ENCODE results near the gene EPHA10. TPM values are rescaled to one million over a fixed set of nuclear protein-coding genes. Genes with fewer than 3 reads are reported as not detected.
"Not testable (repeated sequence)": the region's sequence is repeated elsewhere in the genome, so short reads cannot be mapped to it uniquely, and the experiment has no call there.

Gene EPHA10
- polyA plus RNA-seq, 1 donor, result not detected

DNA sequence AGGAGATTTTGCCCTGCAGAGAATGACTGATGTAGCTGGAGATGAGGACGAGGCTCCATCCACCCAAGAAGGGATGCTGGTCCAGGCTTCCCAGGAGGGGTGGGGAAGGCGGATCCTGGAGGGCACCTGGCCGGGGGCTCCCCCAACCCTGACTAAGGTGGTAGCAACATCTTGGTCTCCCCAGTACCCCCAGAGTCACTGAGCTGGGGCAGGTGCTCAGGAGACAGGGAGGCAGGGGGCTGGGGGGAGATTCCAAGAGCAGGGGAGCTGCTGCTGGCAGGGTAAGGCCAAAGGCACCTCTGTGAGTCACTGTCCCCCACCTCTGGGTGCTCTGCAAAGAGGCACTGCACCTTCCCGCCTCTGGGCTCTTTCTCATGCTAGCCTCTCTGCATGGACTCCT lies 48.6 kb downstream of the EPHA10 start:
- DNase-seq (ENCODE audit: low read depth), result no peak

DNA sequence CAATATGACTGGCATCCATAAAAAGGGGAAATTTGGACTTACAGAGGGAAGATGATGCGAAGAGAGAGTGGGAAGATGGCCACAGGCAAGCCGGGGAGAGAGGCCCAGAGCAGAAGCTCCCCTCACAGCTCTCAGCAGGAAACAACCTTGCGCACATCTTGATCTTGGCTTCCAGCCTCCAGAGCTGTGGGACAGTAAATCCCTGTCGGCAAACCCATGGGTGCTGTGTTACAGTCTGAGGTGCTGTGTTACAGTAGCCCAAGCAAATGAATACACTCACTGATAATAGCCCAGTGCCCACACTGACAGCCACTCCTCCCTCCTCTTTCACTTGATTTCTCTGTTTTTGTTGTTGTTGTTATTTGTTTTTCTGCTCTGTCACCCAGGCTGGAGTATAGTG lies 50.2 kb downstream of the EPHA10 start:
- DNase-seq (ENCODE audit: low read depth), result no peak

DNA sequence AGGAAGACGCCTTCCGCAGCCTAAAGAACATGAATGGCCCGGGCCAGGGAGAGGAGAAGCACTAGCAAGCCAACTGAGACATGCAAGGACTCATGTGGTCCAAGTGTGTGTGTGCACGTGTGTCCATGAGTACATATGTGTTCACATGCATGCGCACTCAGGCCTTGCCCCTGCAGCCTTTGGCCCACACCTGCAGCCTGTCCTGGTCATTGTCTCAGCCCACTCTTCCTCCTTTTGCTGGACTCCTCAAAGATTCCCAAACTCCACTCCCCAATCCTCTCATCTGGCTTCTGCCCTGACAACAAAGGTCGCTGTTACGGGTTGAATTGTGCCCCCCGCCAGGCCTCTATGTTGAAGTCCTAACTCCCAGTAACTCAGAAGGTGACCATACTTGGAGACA lies 50.7 kb downstream of the EPHA10 start:
- no peak for DNase-seq (ENCODE audit: low read depth)

DNA sequence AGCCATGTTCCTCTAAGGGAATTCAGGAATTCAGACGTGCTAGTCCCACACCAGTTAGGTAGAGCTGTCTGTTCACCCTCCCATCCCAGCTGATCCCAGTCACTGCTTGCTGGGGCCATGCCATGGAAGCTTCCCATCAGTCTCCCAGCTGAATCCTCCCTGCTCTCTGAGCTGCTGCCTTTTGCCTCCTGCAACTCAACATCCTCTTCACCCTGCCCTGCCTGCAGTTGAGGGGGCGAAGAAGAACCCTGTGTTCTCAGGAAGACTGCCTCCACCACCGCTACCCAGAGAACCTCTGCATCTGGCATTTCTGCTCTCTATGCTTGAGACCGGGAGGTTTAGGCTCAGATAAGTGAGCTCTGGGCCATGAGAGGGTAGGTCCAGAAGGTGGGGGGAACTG lies 56.4 kb downstream of the EPHA10 start:
- DNase-seq (ENCODE audit: low read depth), result no peak

DNA sequence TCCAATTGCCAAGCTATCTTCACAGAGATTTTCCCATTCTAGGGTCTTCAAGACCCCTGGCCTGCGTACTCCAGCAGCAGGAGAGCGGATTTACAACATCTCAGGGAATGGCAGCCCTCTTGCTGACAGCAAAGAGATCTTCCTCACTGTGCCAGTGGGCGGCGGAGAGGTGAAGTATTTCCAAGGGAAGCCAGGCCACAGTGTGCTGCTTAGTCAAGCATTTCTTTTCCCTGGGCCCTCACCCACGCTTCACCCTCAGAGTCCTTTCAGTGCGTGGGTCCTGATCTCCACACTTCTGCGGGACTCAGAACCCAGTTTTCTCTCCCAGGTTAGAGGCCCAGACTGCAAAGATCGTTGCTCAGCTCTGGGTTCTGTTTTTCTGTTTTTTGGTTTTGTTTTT lies 59.5 kb downstream of the EPHA10 start:
- DNase-seq (ENCODE audit: low read depth), result no peak

DNA sequence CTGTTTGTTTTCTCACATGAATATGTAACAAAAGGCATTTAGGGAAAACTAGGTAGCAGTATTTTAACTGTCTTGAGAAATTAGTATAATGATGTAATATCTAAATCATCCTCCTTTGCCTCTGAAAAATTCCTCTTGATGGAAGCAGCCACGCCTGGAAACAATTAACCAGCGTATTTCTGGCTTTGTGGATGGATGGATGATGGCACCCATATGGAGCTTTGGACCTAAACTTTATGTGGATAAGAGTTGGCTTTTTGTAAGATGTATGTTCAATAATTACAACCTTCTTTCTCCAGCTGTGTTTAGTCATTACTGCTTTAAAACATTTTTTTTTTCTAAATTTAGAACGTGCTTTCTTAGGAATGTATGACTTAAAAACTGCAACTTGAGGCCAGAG lies 60.0 kb downstream of the EPHA10 start:
- DNase-seq (ENCODE audit: low read depth), result no peak

DNA sequence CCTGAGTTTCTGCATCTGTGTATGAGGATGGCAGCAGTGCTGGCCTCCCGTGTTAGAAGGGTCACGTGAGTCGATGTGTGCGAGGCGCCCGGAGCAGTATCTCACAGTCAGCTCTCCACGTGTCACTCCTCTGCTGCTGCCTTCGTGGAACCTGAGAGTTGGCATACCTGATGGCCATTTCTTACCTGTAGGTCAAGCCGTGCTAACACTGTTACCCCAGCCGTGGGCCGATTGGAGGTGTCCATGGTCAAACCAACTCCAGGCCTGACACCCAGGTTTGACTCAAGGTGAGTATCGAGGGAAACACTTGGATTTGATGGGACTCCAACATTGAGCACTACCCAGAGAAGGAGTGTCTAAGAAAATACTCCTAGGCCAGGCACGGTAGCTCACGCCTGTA lies 61.9 kb downstream of the EPHA10 start:
- no peak for DNase-seq (ENCODE audit: low read depth)

DNA sequence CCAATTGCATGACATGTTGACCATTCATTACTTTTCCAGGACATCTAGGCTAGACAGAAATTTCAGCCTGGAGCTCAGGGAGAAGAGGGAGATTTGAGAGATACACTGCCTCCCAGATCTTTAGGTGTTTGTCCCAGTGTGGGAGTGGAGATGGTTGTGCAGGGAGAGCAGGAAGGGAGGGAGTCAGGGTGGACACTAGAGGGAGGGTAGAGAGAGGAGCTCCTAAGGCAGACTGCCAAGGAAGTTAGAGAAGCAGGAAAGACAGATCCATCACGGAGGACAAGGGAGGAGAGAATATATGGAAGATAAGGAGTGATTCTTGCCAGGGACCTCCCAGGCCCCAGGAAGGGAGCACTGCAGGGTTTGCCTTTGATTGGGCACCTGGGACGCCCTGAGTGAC lies 63.9 kb downstream of the EPHA10 start:
- no peak for DNase-seq (ENCODE audit: low read depth)

DNA sequence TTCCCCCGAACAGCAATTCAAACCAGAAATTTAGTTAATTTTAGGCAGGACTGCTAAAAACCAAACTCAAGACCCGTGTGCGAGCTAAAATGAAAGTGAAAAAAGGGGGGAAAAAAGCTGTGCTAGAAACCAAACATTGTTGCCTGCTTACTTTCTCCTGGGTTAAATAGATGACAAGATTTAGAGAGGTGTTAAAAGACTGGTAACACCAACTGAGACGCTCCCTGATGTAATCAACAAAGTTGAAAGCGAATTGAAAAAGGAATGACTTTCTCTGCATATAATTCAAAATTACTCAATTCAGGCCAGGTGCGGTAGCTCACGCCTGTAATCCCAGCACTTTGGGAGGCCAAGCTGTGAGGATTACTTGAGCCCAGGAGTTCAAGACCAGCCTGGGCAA lies 65.8 kb downstream of the EPHA10 start:
- DNase-seq (ENCODE audit: low read depth), result no peak

DNA sequence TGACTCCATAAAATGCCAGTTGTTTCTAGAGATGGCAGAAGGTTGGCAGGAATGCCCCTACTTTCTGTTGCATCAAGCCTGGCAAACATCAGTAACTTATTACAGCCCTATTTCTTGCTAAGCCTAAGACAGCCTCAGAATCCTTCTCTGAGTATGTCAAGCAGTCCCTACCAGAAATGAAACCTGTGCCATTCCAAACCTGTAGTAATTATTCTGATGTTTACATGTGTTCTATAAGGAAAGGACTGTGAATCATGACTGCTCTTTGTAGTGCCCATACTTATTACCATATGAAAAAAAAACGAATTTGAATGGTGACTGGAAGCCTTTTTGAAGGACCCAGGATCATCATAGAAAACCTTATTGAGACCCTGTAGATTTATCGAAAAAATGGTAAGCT lies 67.2 kb downstream of the EPHA10 start:
- DNase-seq (ENCODE audit: low read depth), result no peak

DNA sequence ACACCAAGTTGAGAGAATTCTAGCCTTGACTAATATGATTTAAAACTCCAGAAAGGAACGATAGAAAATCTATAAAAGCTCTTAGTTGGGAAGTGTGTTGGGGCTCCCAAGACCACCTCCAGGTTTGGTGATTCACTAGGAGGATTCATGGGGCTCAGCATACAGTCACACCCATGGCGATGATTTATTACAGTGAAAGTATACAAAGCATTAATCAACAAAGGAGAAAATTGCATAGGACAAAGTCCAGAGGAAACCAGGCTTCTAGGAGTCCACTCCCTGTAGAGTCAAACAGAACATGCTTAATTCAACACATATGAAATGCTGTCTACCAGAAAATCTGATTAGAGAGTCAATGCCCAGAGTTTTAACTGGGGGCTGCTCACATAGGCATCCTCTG lies 67.8 kb downstream of the EPHA10 start:
- no peak for DNase-seq (ENCODE audit: low read depth)

DNA sequence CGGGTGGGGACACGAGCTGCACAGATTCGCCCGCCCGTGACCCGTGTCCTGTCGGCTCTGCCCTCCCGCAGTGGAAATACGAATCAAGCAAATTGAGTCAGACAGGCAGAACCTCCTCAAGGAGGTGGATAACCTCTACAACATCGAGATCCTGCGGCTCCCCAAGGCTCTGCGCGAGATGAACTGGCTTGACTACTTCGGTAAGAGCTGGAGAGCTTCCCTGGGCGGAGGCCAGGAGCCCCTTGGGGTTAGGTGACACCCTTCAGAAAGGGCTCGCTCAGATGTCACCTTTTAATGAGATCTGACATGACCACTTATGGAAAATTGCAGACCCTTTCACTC lies 72.1 kb downstream of the EPHA10 start:
- no peak for DNase-seq (ENCODE audit: low read depth)

DNA sequence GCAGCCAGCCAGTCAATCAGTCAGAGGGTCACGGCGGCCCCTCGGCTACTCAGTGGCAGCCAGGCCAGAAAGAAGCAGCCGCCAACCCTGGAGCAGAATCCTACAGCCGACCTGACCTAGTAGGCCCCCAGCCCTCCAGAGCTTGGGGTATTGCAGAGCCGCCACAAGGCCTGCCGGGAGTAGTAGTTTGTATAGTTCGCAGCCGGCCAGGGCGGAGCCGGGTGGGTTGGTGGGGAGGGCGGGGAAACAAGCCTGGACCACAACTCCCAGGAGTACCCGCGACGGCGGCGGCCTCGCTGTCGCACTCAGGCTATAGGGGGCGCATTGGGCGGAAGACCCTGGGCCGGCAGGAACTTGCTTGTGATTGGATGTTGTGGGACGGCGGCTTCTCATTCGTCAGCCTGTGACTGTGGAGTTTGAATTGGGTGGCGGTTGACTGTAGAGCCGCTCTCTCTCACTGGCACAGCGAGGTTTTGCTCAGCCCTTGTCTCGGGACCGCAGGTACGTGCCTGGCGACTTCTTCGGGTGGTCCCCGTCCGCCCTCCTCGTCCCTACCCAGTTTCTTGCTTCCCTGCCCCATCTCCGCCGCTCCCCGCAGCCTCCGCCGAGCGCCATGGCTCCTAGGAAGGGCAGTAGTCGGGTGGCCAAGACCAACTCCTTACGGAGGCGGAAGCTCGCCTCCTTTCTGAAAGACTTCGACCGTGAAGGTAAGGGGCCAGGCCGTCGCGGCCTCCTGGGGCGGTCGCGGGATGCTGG lies 72.7 kb downstream of the EPHA10 start, which contains the start of gene CDCA8:
CDCA8 (plus strand) TSS at position 439 of the 756 bp plus-strand sequence; CDS start at position 614, 175 bp downstream.
- DNase-seq (ENCODE audit: low read depth), result peak; percentile 93

DNA sequence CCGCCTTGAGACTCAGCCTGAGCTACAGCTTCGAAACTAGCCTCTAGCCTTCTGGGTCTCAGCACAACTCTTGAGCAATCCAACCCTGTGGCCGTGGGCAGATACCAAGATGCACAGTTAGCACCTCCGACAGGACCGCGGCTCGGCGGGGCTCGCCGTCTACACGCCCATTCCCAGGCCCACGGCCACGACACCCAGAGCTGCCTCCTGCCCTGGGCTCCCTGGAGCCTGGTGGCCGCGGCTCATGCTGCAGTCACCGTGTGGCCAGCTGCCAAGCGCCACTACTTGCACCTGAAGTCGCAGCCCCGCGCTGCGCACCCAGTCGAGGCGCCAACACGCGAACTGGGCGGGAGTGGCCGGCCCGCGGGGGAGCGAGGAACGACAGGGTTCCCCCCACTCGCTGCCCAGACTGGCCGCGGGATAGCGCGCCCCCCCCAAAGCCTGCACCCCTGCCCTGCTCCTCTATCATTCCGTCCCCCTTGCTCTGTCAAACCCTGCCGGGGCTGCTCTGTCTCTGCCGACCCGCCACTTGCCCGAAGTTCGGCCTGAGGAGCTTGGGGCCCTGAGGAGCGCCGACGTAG lies 73.3 kb downstream of the EPHA10 start:
- DNase-seq (ENCODE audit: low read depth), result no peak

DNA sequence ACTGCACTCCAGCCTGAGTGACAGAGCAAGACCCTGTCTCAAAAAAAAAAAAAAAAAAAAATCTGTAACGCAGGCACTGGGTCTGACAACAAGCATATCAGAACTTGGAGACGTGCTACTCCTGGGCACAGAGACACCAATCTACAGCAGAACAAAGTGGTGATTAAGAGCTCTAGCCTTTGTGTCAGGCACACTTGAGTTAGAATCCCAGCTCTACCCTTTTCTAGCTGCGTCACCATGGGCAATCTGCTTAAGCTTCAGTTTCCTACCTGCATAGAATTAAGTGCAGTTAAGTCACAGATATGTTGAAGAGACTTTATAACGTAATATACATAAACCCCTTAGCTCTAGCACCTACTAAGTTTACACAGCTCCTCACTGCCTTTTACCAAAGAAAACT lies 76.0 kb downstream of the EPHA10 start:
- DNase-seq (ENCODE audit: low read depth), result no peak

DNA sequence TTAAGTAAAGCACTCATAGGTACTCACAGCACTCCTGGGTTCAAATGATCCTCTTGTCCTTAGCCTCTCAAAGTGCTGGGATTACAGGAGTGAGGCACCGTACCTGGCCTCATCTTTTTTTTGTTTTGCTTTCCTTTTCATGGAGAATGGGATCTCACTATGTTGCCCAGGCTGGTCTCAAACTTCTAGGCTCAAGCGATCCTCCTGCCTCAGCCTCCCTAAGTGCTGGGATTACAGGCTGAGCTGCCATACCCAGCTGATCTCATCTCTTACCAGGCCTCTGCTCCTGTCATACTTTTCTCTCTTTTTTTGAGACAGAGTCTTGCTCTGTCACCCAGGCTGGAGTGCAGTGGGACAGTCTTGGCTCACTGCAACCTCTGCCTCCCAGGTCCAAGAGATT lies 77.2 kb downstream of the EPHA10 start:
- not testable (repeated sequence) for DNase-seq (ENCODE audit: low read depth)

DNA sequence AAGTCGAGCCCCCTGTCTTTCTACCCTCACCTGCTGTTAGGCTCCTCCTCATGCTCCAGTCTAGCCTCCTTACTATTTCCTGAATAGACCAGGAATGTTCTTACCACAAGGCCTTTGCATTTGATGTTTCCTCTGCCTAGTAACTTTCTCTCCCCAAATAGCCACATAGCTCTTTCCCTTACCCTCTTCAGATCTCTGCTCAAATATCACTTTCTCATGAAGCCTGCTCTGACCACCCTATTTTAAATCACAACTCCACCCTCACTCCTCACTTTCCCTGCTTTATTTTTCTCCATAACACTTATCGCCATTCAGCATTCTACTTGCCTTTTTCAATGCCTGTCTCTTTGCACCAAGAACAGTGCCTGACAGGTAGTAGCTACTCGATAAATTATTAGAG lies 79.2 kb downstream of the EPHA10 start:
- no peak for DNase-seq (ENCODE audit: low read depth)

DNA sequence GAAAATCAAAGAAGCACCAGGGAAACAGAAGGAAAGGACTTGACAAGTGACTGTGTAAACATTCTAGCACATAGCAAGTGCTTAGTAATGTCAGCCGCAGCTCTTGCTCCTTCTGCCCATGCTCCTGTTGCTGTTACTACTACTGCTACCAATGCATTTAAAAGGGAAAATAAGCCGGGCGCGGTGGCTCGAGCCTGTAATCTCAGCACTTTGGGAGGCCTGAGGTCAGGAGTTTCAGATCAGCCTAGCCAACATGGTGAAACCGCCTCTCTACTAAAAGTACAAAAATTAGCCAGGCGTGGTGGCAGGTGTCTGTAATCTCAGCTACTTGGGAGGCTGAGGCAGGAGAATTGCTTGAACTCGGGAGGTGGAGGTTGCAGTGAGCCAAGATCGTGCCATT lies 80.7 kb downstream of the EPHA10 start:
- DNase-seq (ENCODE audit: low read depth), result not testable (repeated sequence)

DNA sequence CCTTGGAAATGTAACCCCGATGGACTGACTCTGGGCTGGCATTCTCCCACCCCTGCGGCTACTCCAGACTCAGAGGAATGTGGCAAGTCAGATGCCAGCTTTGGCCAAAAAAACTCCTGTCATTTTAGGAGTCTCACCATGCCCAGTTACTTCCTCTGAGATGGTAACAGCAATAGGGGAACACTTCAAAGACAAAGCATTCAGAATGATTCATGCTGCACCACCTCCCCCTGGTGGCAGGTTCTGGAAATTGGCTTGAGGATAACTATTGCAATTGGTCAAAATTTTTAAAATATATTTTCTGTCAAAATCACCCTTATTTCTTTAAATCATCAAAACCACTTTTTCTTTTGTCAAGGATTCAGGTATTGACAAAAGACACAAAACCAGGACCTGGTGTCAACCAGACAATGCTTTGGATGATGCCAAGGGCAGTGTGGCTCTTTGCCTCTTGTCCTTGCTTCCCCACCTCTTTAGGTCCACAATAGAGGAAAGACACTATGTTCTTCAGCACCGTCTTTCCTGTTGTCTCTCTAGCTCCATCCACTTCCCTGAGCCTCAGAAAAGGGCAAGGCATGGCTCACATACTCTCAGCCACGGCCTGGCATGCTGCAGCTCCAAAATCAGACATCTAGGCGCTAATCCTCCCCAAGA lies 82.5 kb downstream of the EPHA10 start:
- DNase-seq (ENCODE audit: low read depth), result peak; percentile 32

DNA sequence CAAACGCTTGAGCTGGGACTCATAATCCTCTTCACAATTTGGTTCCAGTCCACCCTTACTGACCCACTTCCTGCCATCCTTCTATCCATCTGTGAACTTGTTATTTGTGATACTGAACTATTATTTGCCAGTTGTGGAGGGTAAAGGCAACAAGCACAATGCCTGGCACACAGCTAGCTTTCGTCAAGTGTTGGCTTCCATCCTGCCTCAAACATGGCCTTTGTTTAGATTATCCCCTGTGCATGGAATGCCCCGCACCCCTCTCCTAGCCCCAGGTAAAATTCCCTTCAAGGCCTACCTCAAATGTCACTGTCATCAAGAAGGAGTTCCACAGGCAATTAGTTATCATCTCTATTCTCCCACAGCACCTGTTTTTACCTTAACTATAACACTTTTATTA lies 84.0 kb downstream of the EPHA10 start:
- no peak for DNase-seq (ENCODE audit: low read depth)

DNA sequence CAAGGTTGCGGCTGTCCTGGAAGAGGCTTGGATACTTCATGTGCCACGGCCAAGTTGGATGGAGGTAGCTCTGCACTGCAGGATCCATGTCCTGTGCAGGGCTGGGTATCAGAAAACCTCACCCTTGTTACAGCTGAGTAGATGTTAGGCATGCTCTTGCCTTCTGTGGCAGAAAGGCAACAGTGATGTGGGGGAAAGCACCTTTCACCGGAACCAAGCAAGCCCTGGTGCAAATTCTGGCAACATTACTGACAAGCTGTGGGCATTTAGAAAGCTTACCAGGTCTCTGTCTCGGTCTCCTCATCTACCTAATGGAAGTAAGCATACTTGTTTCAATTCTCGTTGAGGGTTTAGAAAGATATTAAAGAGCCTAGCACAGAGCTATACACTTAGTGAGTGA lies 87.1 kb downstream of the EPHA10 start:
- no peak for DNase-seq (ENCODE audit: low read depth)

DNA sequence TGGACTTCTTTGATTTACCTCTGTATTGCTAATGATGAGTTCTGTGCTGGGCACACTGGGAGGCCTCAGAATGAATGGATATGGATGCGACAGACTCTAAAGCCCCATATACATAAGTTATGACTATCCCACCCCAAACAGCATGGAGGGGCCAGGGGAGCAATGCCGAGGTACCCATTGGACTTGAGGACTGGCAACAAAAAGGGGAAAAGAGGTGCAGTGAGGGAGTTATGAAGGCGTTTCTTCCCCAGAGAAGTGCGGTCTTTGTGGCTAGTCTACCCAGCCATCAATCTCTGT lies 87.8 kb downstream of the EPHA10 start:
- no peak for DNase-seq (ENCODE audit: low read depth)
